OCI-LY1 (cell line): Measurements from ENCODE around the gene PXYLP1.

ENCODE experiments used
- H2AFZ ChIP-seq: fragments of 200-600 bp; sonication (generic), shearing (Covaris generic); 2 replicates; pipeline ENCODE4 v1.6.0; 2014; ENCODE audit warnings: antibody characterized with exemption, mild to moderate bottlenecking, low read length
- H3F3A ChIP-seq: fragments of 200-600 bp; sonication (generic), shearing (Covaris generic); 2 replicates; pipeline ENCODE4 v1.6.0; 2014; ENCODE audit warnings: mild to moderate bottlenecking, antibody characterized with exemption, low read length, moderate library complexity; ENCODE audit not compliant: insufficient read depth
- H3K27ac ChIP-seq: fragments of 200-600 bp; sonication (generic); 2 replicates; pipeline ENCODE4 v1.5.1; 2014; ENCODE audit warnings: low read length, mixed run types, mild to moderate bottlenecking, low read depth; ENCODE audit not compliant: poor library complexity, severe bottlenecking
- H3K27me3 ChIP-seq: fragments of 200-600 bp; sonication (generic); 2 replicates; pipeline ENCODE4 v1.6.0; 2014; ENCODE audit warnings: antibody characterized with exemption, mild to moderate bottlenecking, low read length, moderate library complexity; ENCODE audit not compliant: insufficient read depth
- H3K36me3 ChIP-seq: fragments of 200-600 bp; sonication (generic); 2 replicates; pipeline ENCODE4 v1.6.1; 2014; ENCODE audit warnings: mild to moderate bottlenecking, antibody characterized with exemption, low read length, moderate library complexity, mixed read lengths; ENCODE audit not compliant: insufficient read depth
- H3K4me1 ChIP-seq: fragments of 200-600 bp; sonication (generic); 2 replicates; pipeline ENCODE4 v1.5.1; 2014; ENCODE audit warnings: mild to moderate bottlenecking, low read length, moderate library complexity; ENCODE audit not compliant: insufficient read depth, severe bottlenecking
- H3K4me2 ChIP-seq: fragments of 200-600 bp; sonication (generic), shearing (Covaris generic); 2 replicates; pipeline ENCODE4 v1.6.1; 2014; ENCODE audit warnings: low read length
- H3K4me3 ChIP-seq: fragments of 200-600 bp; sonication (generic); 2 replicates; pipeline ENCODE4 v1.5.1; 2014; ENCODE audit warnings: low read length, low read depth, mild to moderate bottlenecking, mixed read lengths; ENCODE audit not compliant: poor library complexity, severe bottlenecking
- H3K79me2 ChIP-seq: fragments of 200-600 bp; shearing (Covaris generic); 2 replicates; pipeline ENCODE4 v1.6.1; 2016; ENCODE audit warnings: mixed run types, low read length, mixed read lengths; ENCODE audit not compliant: insufficient read depth
- H3K9ac ChIP-seq: fragments of 200-600 bp; sonication (generic), shearing (Covaris generic); 2 replicates; pipeline ENCODE4 v1.6.1; 2014; ENCODE audit warnings: mild to moderate bottlenecking, low read length, mixed read lengths
- H3K9me2 ChIP-seq: fragments of 200-600 bp; sonication (generic), shearing (Covaris generic); 2 replicates; pipeline ENCODE4 v1.6.1; 2014; ENCODE audit warnings: low read depth, mild to moderate bottlenecking, low read length, mixed read lengths
- H3K9me3 ChIP-seq: fragments of 200-600 bp; shearing (Covaris generic); 2 replicates; pipeline ENCODE4 v1.6.1; 2014; ENCODE audit warnings: low read length, mixed read lengths
- H4K20me1 ChIP-seq: fragments of 200-600 bp; sonication (generic), shearing (Covaris generic); 2 replicates; pipeline ENCODE4 v1.6.0; 2016; ENCODE audit warnings: mild to moderate bottlenecking, low read length; ENCODE audit not compliant: insufficient read depth
- EZH2 ChIP-seq: fragments of 200-600 bp; sonication (generic), shearing (Covaris generic); IDR thresholded peaks from 2 replicates; pipeline ENCODE4 v1.8.0; 2017; ENCODE audit warnings: borderline replicate concordance, mixed run types, mild to moderate bottlenecking, antibody characterized with exemption, low read length, moderate library complexity, mixed read lengths
- TF ChIP-seq, protein P1 (sequence below): fragments of 200-600 bp; sonication (generic), shearing (Covaris generic); IDR thresholded peaks from 2 replicates; pipeline ENCODE4 v1.5.1; 2017; ENCODE audit warnings: mild to moderate bottlenecking, antibody characterized with exemption, low read length, moderate library complexity, mixed read lengths

PXYLP1 gene

DNA sequence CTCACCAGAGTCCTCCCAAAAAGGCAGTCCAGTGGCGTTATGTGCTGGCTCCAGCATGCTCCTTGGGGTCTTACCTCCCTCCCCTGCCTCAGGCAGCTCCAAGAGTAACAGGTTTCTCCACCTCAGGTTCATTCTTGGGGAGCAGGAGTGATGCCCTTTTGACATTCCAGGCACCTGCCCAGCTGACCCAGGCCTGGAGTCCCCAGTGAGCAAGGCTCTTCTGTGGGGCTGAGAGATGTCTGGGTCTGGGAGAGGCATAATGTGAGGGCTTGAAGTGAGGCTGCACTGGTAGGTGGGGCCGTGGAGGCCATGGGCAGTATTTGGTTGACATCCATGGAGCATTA, 15.3 kb downstream of the PXYLP1 start:
- H2AFZ ChIP-seq, result no peak overlapping the region
- H3K4me1 ChIP-seq, result no peaks in the 10 kb centered on the region
- no peaks in the 10 kb centered on the region for H4K20me1 ChIP-seq
- no peak overlapping the region for H3K27ac ChIP-seq
- no peak overlapping the region for H3K9ac ChIP-seq
- no peak overlapping the region for H3K4me3 ChIP-seq
- TF ChIP-seq, protein P1, sequence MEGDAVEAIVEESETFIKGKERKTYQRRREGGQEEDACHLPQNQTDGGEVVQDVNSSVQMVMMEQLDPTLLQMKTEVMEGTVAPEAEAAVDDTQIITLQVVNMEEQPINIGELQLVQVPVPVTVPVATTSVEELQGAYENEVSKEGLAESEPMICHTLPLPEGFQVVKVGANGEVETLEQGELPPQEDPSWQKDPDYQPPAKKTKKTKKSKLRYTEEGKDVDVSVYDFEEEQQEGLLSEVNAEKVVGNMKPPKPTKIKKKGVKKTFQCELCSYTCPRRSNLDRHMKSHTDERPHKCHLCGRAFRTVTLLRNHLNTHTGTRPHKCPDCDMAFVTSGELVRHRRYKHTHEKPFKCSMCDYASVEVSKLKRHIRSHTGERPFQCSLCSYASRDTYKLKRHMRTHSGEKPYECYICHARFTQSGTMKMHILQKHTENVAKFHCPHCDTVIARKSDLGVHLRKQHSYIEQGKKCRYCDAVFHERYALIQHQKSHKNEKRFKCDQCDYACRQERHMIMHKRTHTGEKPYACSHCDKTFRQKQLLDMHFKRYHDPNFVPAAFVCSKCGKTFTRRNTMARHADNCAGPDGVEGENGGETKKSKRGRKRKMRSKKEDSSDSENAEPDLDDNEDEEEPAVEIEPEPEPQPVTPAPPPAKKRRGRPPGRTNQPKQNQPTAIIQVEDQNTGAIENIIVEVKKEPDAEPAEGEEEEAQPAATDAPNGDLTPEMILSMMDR, result no peak
- TF ChIP-seq EZH2, result no peak
- peaks cover 8% of the 10 kb centered on the region; the same call in 1 of the 2 replicates for H3K27me3 ChIP-seq
- H3K9me2 ChIP-seq, result no peaks in the 10 kb centered on the region
- H3K4me2 ChIP-seq, result no peak overlapping the region
- H3K36me3 ChIP-seq, result no peaks in the 10 kb centered on the region
- H3F3A ChIP-seq, result no peaks in the 10 kb centered on the region
- no peaks in the 10 kb centered on the region for H3K79me2 ChIP-seq
- no peaks in the 10 kb centered on the region for H3K9me3 ChIP-seq

DNA sequence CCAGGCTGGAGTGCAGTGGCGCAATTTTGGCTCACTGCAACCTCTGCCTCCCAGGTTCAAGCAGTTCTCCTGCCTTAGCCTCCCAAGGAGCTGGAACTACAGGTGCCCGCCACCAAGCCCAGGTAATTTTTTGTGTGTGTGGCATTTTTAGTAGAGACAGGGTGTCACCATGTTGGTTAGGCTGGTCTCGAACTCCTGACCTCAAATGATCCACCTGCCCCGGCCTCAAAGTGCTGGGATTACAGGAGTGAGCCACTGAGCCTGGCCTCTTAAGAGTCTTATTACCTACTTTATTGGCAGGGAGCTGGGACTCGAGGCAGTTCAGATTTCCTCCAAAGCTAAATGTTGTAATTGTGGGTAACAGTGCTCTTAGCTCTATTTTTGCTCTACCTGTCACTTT, 16.4 kb downstream of the PXYLP1 start:
- Histone ChIP-seq H3K9ac (no peak overlapping the region), H2AFZ (no peak overlapping the region), H3K4me2 (no peak overlapping the region), H3K9me2 (no peaks in the 10 kb centered on the region), H3K9me3 (no peaks in the 10 kb centered on the region), H3K27me3 (peaks cover 5% of the 10 kb centered on the region; the same call in 1 of the 2 replicates), H4K20me1 (no peaks in the 10 kb centered on the region), H3K4me3 (no peak overlapping the region), H3K27ac (no peak overlapping the region), H3K79me2 (no peaks in the 10 kb centered on the region), H3K4me1 (no peaks in the 10 kb centered on the region), H3K36me3 (no peaks in the 10 kb centered on the region), H3F3A (no peaks in the 10 kb centered on the region)
- no peak for TF ChIP-seq EZH2
- TF ChIP-seq, protein P1, result no peak

DNA sequence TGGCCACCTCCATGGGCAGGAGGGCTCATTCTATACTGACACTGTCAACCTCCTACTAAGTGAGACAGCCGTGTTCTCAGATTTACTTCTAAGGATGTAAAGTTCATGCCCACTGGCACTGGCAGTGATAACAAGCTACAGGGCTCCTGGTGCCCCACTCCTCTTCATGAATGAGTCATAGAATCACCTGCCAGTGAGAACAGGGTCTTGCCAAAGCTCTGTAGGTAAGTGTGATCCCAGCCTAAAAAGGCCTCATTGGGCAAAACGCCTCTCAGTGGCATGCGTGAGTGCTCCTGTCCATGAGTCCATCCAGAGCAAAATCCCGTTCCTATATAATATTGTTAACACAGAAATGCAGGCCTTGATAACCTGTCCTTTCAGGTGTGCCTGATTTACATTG, 17.4 kb downstream of the PXYLP1 start:
- no peaks in the 10 kb centered on the region for H3F3A ChIP-seq
- no peaks in the 10 kb centered on the region for H3K79me2 ChIP-seq
- H3K9me3 ChIP-seq, result no peaks in the 10 kb centered on the region
- no peaks in the 10 kb centered on the region for H3K9me2 ChIP-seq
- H3K4me2 ChIP-seq, result no peak overlapping the region
- H3K27ac ChIP-seq, result no peak overlapping the region
- no peak for TF ChIP-seq EZH2
- TF ChIP-seq, protein P1, result no peak
- H3K9ac ChIP-seq, result no peak overlapping the region
- H3K4me3 ChIP-seq, result no peak overlapping the region
- no peaks in the 10 kb centered on the region for H4K20me1 ChIP-seq
- H3K36me3 ChIP-seq, result no peaks in the 10 kb centered on the region
- no peaks in the 10 kb centered on the region for H3K4me1 ChIP-seq
- peaks cover 5% of the 10 kb centered on the region; the same call in 1 of the 2 replicates for H3K27me3 ChIP-seq
- no peak overlapping the region for H2AFZ ChIP-seq
